NCI-H2196 treated with DMSO at 0.1 percent for 48 hours (cell line): ENCODE measurements around the gene SIT1.

Experiments
- DNase-seq: peaks from one replicate; lab custom pipeline; 2025; ENCODE audit not compliant: unreplicated experiment; lab: John Stamatoyannopoulos, UW

The SIT1 gene

GRCh38 chr9:35682520-35683315 is 32.0 kb upstream of the SIT1 start:
- no peak for DNase-seq

GRCh38 chr9:35682051-35682450 is 31.3 kb upstream of the SIT1 start:
- no peak for DNase-seq

- DNase-seq: no peak
Observed at GRCh38 chr9:35681341-35682002, 30.7 kb upstream of the SIT1 start.

- no peak for DNase-seq
Observed at GRCh38 chr9:35680331-35681105, 29.8 kb upstream of the SIT1 start.

GRCh38 chr9:35679766-35680330 is 29.1 kb upstream of the SIT1 start:
- DNase-seq: no peak

- DNase-seq: no peak
Observed at GRCh38 chr9:35679091-35679490, 28.4 kb upstream of the SIT1 start.

- no peak for DNase-seq
Observed at GRCh38 chr9:35675732-35676392, 25.1 kb upstream of the SIT1 start.

GRCh38 chr9:35675204-35675603 is 24.5 kb upstream of the SIT1 start:
- DNase-seq: no peak

- DNase-seq: no peak
Observed at GRCh38 chr9:35674025-35674361, 23.3 kb upstream of the SIT1 start.

- peak; percentile 66 for DNase-seq
Observed at GRCh38 chr9:35673132-35674024, 22.6 kb upstream of the SIT1 start, which contains the start of gene CA9. TSS of gene CA9 (plus strand) at chr9:35673928. CDS start at chr9:35673960, 32 bp downstream.

GRCh38 chr9:35669331-35670145 is 18.8 kb upstream of the SIT1 start:
- DNase-seq: peak; percentile 53

- no peak for DNase-seq
Observed at GRCh38 chr9:35667939-35668338, 17.2 kb upstream of the SIT1 start.

- no peak for DNase-seq
Observed at GRCh38 chr9:35666549-35666948, 15.8 kb upstream of the SIT1 start.

GRCh38 chr9:35666045-35666444 is 15.3 kb upstream of the SIT1 start:
- no peak for DNase-seq

GRCh38 chr9:35665471-35665818 is 14.7 kb upstream of the SIT1 start:
- no peak for DNase-seq

GRCh38 chr9:35664531-35665470 is 14.1 kb upstream of the SIT1 start, which contains the start of gene ARHGEF39:
TSS of gene ARHGEF39 (minus strand) at chr9:35665195. CDS start at chr9:35665169, 26 bp downstream.
- peak; percentile 81 for DNase-seq

- DNase-seq: no peak
Observed at GRCh38 chr9:35662437-35662836, 11.7 kb upstream of the SIT1 start.

GRCh38 chr9:35661756-35662350 is 11.1 kb upstream of the SIT1 start:
- no peak for DNase-seq
